Measurements from ENCODE around the gene DPP4. TPM values are rescaled to one million over a fixed set of nuclear protein-coding genes. Genes with fewer than 3 reads are reported as not detected.
A peak's percentile ranks its signal among the peaks of the same experiment; 100 is the strongest.

DPP4 gene
- total RNA-seq, 8 experiments from 2014 or later = 0.24 to 83.7 (median 1.1) TPM

DNA sequence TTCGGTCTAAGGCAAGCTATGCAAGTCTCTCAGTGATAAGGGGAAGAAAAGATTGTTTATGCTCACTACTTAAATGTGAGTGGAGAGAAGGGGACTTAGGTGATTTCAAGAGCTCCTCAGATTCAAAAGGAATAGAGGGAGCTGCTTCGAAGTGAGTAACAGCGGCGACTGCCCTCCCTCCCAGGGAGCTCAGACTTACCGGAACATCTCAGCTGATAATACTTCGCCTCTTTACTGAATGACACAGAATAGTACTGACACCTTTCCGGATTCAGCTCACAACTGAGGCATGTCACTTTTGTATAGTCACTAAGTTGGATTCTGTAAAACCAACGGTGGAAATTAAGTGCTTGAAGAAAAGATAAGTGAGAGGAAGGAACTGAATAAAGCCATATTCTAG, 55.5 kb downstream of the DPP4 start:
- in situ Hi-C loops (cut with MboI; ENCODE audit: low pct_unique_long_range_greater_than_20kb in 2 of 9, low sequenced_read_pairs in 9 of 9, unreplicated experiment in 9 of 9) = no loop called here

DNA sequence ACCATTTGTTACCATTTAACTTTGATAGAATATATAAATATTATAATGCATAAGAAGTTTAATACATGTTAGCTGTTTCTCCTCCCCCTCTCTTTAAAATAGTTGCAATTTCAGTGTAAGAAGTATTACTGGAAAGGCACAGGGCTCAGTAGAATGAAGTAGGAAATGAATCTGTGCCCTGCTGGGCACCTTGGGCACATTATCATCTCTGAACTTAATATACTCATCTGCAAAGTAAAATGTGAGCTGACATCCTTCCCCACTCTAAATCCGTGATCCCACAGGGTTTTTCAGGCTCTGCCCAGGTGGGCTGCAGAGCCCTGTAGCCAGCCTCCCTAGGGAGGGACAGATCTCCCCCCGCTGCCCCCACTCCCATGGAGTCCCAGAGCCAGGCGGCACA, 56.8 kb downstream of the DPP4 start:
- WGBS, 10 experiments = 90 to 100% methylated on average over 2 of the region's 3 CpGs; no CpG with 5 or more reads in 8 of the 10 experiments
- no peak for ATAC-seq (replicated peaks in 6 of 8)
- in situ Hi-C loops (cut with MboI; ENCODE audit: low pct_unique_long_range_greater_than_20kb in 2 of 9, low sequenced_read_pairs in 9 of 9, unreplicated experiment in 9 of 9) = no loop called here
- Histone ChIP-seq H3K4me1 (replicated peaks in 1 of 2) (no peaks in the 10 kb centered on the region), H3K27ac (no peak overlapping the region), H3K4me3 (no peak overlapping the region)

More for the DNA sequence above, 55.5 kb downstream of the DPP4 start:
- no peak overlapping the region for H3K27ac ChIP-seq
- no peak overlapping the region for H3K4me3 ChIP-seq
- no peaks in the 10 kb centered on the region for H3K4me1 ChIP-seq (replicated peaks in 1 of 2)
- WGBS, 10 experiments = 67 to 100% (median 86%) methylated on average over 1 to 7 of the region's 8 CpGs; no CpG with 5 or more reads in 1 of the 10 experiments
- ATAC-seq (replicated peaks in 6 of 8) = no peak

GRCh38 chr2:162016080-162016479, 57.9 kb downstream of the DPP4 start:
- WGBS, 10 experiments = 45 to 94% (median 76%) methylated on average over 1 to 2 of the region's 2 CpGs
- no peak for ATAC-seq (replicated peaks in 6 of 8)
- Histone ChIP-seq H3K4me3 (no peak overlapping the region), H3K4me1 (replicated peaks in 1 of 2) (no peaks in the 10 kb centered on the region), H3K27ac (no peak overlapping the region)
- in situ Hi-C loops (cut with MboI; ENCODE audit: low pct_unique_long_range_greater_than_20kb in 2 of 9, low sequenced_read_pairs in 9 of 9, unreplicated experiment in 9 of 9) = no loop called here

DNA sequence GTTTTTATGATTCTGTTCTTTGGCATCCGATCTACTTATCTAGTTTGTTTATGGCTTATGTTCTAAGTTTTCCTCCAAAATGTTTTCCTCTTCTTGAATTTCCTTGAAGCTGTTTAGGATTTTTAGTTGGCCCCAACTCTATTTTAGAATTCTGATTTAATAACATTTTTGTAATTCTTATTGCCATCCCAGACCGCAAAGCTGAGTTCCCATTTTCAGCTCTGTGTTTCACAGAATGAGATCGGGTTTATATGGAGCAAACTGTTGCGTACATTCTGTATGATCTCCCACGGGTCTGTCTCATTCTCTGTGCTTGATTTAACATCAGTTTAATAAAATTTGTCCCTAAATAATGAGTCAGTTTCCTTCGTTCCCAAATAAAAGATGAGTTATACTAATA, 59.3 kb downstream of the DPP4 start:
- Histone ChIP-seq H3K4me1 (replicated peaks in 1 of 2) (no peaks in the 10 kb centered on the region), H3K4me3 (no peak overlapping the region), H3K27ac (no peak overlapping the region)
- ATAC-seq (replicated peaks in 6 of 8) = no peak
- in situ Hi-C loops (cut with MboI; ENCODE audit: low pct_unique_long_range_greater_than_20kb in 2 of 9, low sequenced_read_pairs in 9 of 9, unreplicated experiment in 9 of 9) = no loop called here
- WGBS, 10 experiments = 49 to 95% (median 88%) methylated on average over 3 to 6 of the region's 6 CpGs

- no peak overlapping the region for H3K27ac ChIP-seq
- in situ Hi-C loops (cut with MboI; ENCODE audit: low pct_unique_long_range_greater_than_20kb in 2 of 9, low sequenced_read_pairs in 9 of 9, unreplicated experiment in 9 of 9) = no loop called here
- WGBS, 10 experiments = 83 to 100% (median 92%) methylated on average over 2 to 9 of the region's 9 CpGs; no CpG with 5 or more reads in 1 of the 10 experiments
- no peaks in the 10 kb centered on the region for H3K4me1 ChIP-seq (replicated peaks in 1 of 2)
- ATAC-seq (replicated peaks in 6 of 8) = no peak
- no peak overlapping the region for H3K4me3 ChIP-seq
These were observed 60.2 kb downstream of the DPP4 start for GRCh38 chr2:162013514-162014475.

GRCh38 chr2:162012565-162013058, 61.4 kb downstream of the DPP4 start:
- ATAC-seq (replicated peaks in 6 of 8) = peak in 2 of 8 experiments; percentile 53 to 56
- H3K4me1 ChIP-seq (replicated peaks in 1 of 2) = no peaks in the 10 kb centered on the region
- 0 to 100% (median 74%) methylated on average over 1 to 2 of the region's 2 CpGs for WGBS, 10 experiments
- H3K4me3 ChIP-seq = no peak overlapping the region
- in situ Hi-C loops (cut with MboI; ENCODE audit: low pct_unique_long_range_greater_than_20kb in 2 of 9, low sequenced_read_pairs in 9 of 9, unreplicated experiment in 9 of 9) = no loop called here
- H3K27ac ChIP-seq = no peak overlapping the region

DNA sequence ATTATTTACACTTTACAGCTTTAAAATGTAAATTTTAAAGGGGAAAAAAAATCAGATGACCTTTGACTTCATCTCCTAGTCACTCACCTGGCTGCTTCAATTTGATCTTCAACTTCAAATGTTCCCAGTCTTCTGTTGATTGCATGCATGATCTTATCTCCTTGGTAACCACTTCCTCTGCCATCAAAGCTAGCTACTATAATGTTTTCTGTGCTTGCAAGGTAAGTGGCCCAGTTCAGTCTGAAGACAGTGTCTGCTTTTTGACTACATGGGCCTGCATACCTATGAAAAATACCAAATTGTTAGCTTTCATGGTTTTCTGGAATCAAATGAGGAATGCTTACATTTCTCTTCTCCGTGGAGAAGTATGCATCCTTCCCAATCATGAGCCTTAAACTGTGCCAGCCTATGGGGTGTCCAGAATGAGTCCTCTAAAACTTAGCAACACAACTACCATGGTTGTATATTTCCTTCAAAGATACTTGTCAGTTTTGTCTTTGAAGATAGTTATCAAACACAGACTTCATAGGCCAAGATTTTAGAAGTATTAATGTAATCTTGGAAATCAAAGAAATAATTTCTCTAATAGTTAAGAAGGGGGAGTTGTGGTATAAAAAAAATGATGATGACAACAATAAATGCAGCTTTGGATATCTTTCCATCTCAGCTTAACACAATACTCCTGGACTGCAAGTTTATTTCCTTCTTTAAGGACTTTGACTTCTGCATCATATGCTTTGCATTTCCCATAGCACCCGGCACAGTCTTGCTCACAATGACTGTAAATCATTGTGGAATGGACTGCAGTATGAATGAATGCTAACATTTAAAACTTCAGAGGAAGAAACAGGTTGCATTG, 62.1 kb downstream of the DPP4 start:
- in situ Hi-C loops (cut with MboI; ENCODE audit: low pct_unique_long_range_greater_than_20kb in 2 of 9, low sequenced_read_pairs in 9 of 9, unreplicated experiment in 9 of 9) = no loop called here
- no peak for ATAC-seq (replicated peaks in 6 of 8)
- H3K4me3 ChIP-seq = no peak overlapping the region
- no peak overlapping the region for H3K27ac ChIP-seq
- no peaks in the 10 kb centered on the region for H3K4me1 ChIP-seq (replicated peaks in 1 of 2)
- 11 to 93% (median 82%) methylated on average over 1 to 2 of the region's 2 CpGs for WGBS, 10 experiments

- no peak for ATAC-seq (replicated peaks in 6 of 8)
- H3K27ac ChIP-seq = no peak overlapping the region
- no peaks in the 10 kb centered on the region for H3K4me1 ChIP-seq (replicated peaks in 1 of 2)
- in situ Hi-C loops (cut with MboI; ENCODE audit: low pct_unique_long_range_greater_than_20kb in 2 of 9, low sequenced_read_pairs in 9 of 9, unreplicated experiment in 9 of 9) = no loop called here
- WGBS, 10 experiments = 0 to 91% (median 50%) methylated on average over 1 to 2 of the region's 2 CpGs; no CpG with 5 or more reads in 1 of the 10 experiments
- H3K4me3 ChIP-seq = no peak overlapping the region
These were observed 64.5 kb downstream of the DPP4 start for GRCh38 chr2:162009543-162009942.

- 24 to 100% (median 97%) methylated on average over 2 to 3 of the region's 3 CpGs for WGBS, 10 experiments
- in situ Hi-C loops (cut with MboI; ENCODE audit: low pct_unique_long_range_greater_than_20kb in 2 of 9, low sequenced_read_pairs in 9 of 9, unreplicated experiment in 9 of 9) = no loop called here
- no peak overlapping the region for H3K27ac ChIP-seq
These were observed 66.5 kb downstream of the DPP4 start for GRCh38 chr2:162007447-162008040.

DNA sequence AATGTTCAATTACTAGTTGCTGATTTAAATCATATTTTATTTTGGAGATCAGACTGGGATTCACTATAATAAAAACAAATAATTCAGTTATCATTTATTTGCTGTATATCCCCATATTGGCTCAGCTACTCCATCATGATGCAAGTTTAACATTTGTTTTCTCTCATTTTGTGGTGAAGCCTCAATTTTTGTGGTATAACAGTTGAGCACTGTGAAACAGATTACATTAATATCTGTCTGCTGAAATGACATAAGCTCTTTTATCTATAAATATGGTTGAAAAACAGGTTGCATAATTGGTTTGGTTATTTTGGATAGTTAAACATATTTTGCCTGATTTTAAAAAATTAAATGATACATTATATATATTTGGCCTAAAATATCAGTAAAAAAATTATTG, 67.7 kb downstream of the DPP4 start:
- no peak overlapping the region for H3K4me3 ChIP-seq
- no peak for ATAC-seq (replicated peaks in 6 of 8)
- H3K27ac ChIP-seq = no peak overlapping the region
- peaks cover 0 to 4% of the 10 kb centered on the region in 2 donors for H3K4me1 ChIP-seq (replicated peaks in 1 of 2)
- in situ Hi-C loops (cut with MboI; ENCODE audit: low pct_unique_long_range_greater_than_20kb in 2 of 9, low sequenced_read_pairs in 9 of 9, unreplicated experiment in 9 of 9) = no loop called here

More at GRCh38 chr2:162007447-162008040, 66.5 kb downstream of the DPP4 start:
- no peak overlapping the region for H3K4me3 ChIP-seq
- no peaks in the 10 kb centered on the region for H3K4me1 ChIP-seq (replicated peaks in 1 of 2)
- ATAC-seq (replicated peaks in 6 of 8) = no peak

- ATAC-seq (replicated peaks in 6 of 8) = no peak
- H3K4me3 ChIP-seq = no peak overlapping the region
- 71 to 100% (median 84%) methylated on average over 1 to 3 of the region's 3 CpGs for WGBS, 10 experiments
- H3K27ac ChIP-seq = no peak overlapping the region
- in situ Hi-C loops (cut with MboI; ENCODE audit: low pct_unique_long_range_greater_than_20kb in 2 of 9, low sequenced_read_pairs in 9 of 9, unreplicated experiment in 9 of 9) = no loop called here
- peaks cover 0 to 8% of the 10 kb centered on the region in 2 donors for H3K4me1 ChIP-seq (replicated peaks in 1 of 2)
These were observed 70.0 kb downstream of the DPP4 start for GRCh38 chr2:162004031-162004430.

- ATAC-seq (replicated peaks in 6 of 8) = peak in 3 of 8 experiments; percentile 24 to 41 (median 36)
- Histone ChIP-seq H3K27ac (no peak overlapping the region), H3K4me1 (replicated peaks in 1 of 2) (peaks cover 8 to 21% of the 10 kb centered on the region in 2 donors), H3K4me3 (no peak overlapping the region)
- in situ Hi-C loops (cut with MboI; ENCODE audit: low pct_unique_long_range_greater_than_20kb in 2 of 9, low sequenced_read_pairs in 9 of 9, unreplicated experiment in 9 of 9) = no loop called here
- WGBS, 10 experiments = 49 to 100% (median 67%) methylated on average over 1 to 7 of the region's 7 CpGs; no CpG with 5 or more reads in 1 of the 10 experiments
These were observed 71.3 kb downstream of the DPP4 start for GRCh38 chr2:162002623-162003235.

Measured in motor neuron (in vitro differentiated cells).